Measurements from ENCODE around the gene NTMT1.

DNA sequence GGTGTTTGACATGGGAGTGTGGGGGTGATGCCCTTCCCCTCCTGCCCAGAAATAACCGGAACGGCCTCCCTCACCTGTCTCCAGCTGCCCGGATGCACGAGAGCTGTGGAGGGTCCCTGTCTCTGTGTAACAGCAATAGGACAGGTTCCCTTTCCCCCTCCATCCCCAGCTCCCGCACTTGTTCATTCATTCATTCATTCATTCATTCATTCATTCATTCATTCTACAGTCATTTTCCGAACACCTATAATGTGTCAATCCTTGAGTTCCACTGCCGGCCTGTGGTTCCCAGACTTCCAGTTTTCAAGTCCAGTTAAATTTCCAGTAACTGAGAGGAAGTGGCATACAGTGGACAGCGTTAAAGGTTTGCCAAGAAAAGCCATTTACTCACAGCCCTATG is 46.7 kb downstream of the NTMT1 start:
- no peak for TF ChIP-seq CTCF (conservative IDR thresholded peaks at IDR 0.05; ENCODE audit: low read depth, low read length)
- no peak for TF ChIP-seq EZH2 (IDR thresholded peaks at IDR 0.05; ENCODE audit: borderline replicate concordance, low read depth, low read length, poor library complexity, severe bottlenecking)
